ENCODE data around the gene MYOM1.
A peak's percentile ranks its signal among the peaks of the same experiment; 100 is the strongest.

The MYOM1 gene

GRCh38 chr18:3114451-3114850, 105.3 kb downstream of the MYOM1 start:
- DNase-seq: no peak

GRCh38 chr18:3114026-3114425, 105.7 kb downstream of the MYOM1 start:
- no peak for DNase-seq

GRCh38 chr18:3111523-3112240, 108.1 kb downstream of the MYOM1 start:
- DNase-seq: no peak

GRCh38 chr18:3110034-3110752, 109.6 kb downstream of the MYOM1 start:
- DNase-seq: no peak

GRCh38 chr18:3107740-3108151, 112.0 kb downstream of the MYOM1 start:
- no peak for DNase-seq

GRCh38 chr18:3104190-3105054, 115.3 kb downstream of the MYOM1 start:
- DNase-seq: no peak

- DNase-seq: no peak
Observed at GRCh38 chr18:3103576-3103975, 116.2 kb downstream of the MYOM1 start.

GRCh38 chr18:3102983-3103382, 116.8 kb downstream of the MYOM1 start:
- no peak for DNase-seq

- DNase-seq: no peak
Observed at GRCh38 chr18:3100498-3101132, 119.2 kb downstream of the MYOM1 start.

- no peak for DNase-seq
Observed at GRCh38 chr18:3099327-3099726, 120.4 kb downstream of the MYOM1 start.

- no peak for DNase-seq
Observed at GRCh38 chr18:3097082-3097481, 122.7 kb downstream of the MYOM1 start.

- DNase-seq: no peak
Observed at GRCh38 chr18:3095921-3096320, 123.8 kb downstream of the MYOM1 start.

GRCh38 chr18:3094338-3094684, 125.5 kb downstream of the MYOM1 start:
- DNase-seq: peak in 1 of 2 experiments; percentile 2

GRCh38 chr18:3093624-3094337, 126.0 kb downstream of the MYOM1 start:
- DNase-seq: peak; percentile 9 to 36

- DNase-seq: no peak
Observed at GRCh38 chr18:3092727-3093126, 127.0 kb downstream of the MYOM1 start.

GRCh38 chr18:3089579-3089978, 130.2 kb downstream of the MYOM1 start:
- no peak for DNase-seq

- peak in 1 of 2 experiments; percentile 24 for DNase-seq
Observed at GRCh38 chr18:3088449-3088848, 131.3 kb downstream of the MYOM1 start.

GRCh38 chr18:3086871-3087270, 132.9 kb downstream of the MYOM1 start:
- DNase-seq: no peak

GRCh38 chr18:3085612-3086011, 134.2 kb downstream of the MYOM1 start:
- no peak for DNase-seq

GRCh38 chr18:3084206-3084605, 135.6 kb downstream of the MYOM1 start:
- DNase-seq: no peak

- no peak for DNase-seq
Observed at GRCh38 chr18:3083766-3084165, 136.0 kb downstream of the MYOM1 start.

GRCh38 chr18:3081584-3081991, 138.2 kb downstream of the MYOM1 start:
- no peak for DNase-seq

Data from NCI-H526 (cell line).